GM23248 (cell line): ENCODE data around the gene PIGN.

Experiments
- EZH2 ChIP-seq: fragments of 200-600 bp; sonication (generic); IDR thresholded peaks from 2 replicates; pipeline ENCODE4 v1.6.1; 2018; ENCODE audit warnings: antibody characterized with exemption, mild to moderate bottlenecking; ENCODE audit not compliant: insufficient read depth, poor library complexity, severe bottlenecking
- EZH2phosphoT487 ChIP-seq: fragments of 200-600 bp; sonication (generic); IDR thresholded peaks from 2 replicates; pipeline ENCODE4 v1.6.1; 2018; ENCODE audit warnings: antibody characterized with exemption, moderate library complexity, mild to moderate bottlenecking, low read depth; ENCODE audit not compliant: insufficient read depth

DNA sequence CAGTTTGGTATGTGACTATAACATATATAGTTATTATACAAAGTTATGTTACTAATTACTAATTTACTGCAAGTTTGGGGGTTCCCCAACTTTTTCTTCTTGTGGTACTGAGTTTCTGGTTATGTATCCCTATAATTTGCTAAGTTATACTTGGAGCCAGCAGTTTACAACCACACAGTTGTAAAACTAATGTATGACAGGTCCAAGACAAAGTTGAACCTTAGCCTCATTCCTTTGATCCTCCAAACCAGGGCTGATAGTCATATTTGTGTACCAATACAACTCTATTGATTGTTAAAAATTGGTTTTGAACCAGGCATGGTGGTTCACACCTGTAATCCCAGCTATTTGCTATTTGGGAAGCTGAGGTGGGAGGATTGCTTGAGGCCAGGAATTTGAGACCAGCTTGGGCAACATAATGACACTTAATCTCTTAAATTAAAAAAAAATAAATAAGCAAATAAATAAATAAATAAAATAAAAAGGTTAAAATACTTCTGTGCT is 24.5 kb upstream of the PIGN start:
- TF ChIP-seq EZH2 (no peak), EZH2phosphoT487 (no peak)
